OCI-LY1 (cell line): Measurements from ENCODE around the gene ASCL2.

Source experiments
- EZH2 ChIP-seq: fragments of 200-600 bp; sonication (generic), shearing (Covaris generic); IDR thresholded peaks from 2 replicates; pipeline ENCODE4 v1.8.0; 2017; ENCODE audit warnings: borderline replicate concordance, mixed run types, mild to moderate bottlenecking, antibody characterized with exemption, low read length, moderate library complexity, mixed read lengths
- TF ChIP-seq, protein P1 (sequence below): fragments of 200-600 bp; sonication (generic), shearing (Covaris generic); IDR thresholded peaks from 2 replicates; pipeline ENCODE4 v1.5.1; 2017; ENCODE audit warnings: mild to moderate bottlenecking, antibody characterized with exemption, low read length, moderate library complexity, mixed read lengths

DNA sequence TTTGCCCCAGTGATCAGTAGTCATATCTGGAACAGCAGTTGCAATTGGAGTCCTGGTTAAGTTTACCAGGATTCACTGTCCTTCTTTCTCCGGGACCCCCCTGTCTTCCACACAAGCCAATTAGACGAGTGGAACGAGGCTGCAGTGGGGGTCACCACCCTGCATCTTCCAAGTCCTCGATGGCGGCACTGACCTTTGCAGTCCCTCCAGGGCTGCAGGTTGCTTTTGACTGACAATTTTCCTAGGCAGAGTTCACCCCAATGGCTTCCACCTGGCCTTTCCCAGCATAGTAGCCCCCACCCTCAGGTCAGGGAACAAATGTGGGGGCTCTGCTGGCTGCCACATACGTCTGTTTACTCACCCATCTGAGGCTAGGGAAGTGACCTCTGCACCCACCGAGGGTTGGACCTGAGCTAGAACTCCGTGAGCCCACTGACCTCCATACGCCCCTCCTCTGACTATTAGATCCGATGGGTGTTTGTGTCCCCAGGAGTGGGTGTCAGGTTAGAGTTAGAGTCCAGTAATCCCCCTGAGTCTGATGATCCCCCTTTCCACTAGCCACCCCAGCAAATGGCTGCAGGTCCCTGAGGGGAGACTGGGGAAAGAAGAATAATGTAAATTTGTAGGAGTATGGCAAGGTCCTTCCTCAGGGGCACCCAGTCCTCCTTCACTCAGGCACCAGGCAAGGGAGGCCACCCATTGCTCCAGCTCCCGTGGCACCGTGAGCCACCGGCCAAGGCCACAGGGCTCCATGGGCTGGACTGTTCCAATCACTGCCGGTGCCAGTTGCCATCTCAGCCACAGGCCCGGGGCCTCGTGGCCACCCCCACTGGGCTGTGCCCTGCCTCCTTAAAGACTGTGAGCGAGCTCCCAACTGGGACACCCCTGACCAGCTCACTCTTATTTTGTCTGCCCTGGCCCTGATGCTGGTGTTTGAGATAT lies 25.9 kb upstream of the ASCL2 start:
- TF ChIP-seq, protein P1, sequence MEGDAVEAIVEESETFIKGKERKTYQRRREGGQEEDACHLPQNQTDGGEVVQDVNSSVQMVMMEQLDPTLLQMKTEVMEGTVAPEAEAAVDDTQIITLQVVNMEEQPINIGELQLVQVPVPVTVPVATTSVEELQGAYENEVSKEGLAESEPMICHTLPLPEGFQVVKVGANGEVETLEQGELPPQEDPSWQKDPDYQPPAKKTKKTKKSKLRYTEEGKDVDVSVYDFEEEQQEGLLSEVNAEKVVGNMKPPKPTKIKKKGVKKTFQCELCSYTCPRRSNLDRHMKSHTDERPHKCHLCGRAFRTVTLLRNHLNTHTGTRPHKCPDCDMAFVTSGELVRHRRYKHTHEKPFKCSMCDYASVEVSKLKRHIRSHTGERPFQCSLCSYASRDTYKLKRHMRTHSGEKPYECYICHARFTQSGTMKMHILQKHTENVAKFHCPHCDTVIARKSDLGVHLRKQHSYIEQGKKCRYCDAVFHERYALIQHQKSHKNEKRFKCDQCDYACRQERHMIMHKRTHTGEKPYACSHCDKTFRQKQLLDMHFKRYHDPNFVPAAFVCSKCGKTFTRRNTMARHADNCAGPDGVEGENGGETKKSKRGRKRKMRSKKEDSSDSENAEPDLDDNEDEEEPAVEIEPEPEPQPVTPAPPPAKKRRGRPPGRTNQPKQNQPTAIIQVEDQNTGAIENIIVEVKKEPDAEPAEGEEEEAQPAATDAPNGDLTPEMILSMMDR = no peak
- no peak for TF ChIP-seq EZH2
